ENCODE measurements around the gene RUVBL1.

RUVBL1 gene

DNA sequence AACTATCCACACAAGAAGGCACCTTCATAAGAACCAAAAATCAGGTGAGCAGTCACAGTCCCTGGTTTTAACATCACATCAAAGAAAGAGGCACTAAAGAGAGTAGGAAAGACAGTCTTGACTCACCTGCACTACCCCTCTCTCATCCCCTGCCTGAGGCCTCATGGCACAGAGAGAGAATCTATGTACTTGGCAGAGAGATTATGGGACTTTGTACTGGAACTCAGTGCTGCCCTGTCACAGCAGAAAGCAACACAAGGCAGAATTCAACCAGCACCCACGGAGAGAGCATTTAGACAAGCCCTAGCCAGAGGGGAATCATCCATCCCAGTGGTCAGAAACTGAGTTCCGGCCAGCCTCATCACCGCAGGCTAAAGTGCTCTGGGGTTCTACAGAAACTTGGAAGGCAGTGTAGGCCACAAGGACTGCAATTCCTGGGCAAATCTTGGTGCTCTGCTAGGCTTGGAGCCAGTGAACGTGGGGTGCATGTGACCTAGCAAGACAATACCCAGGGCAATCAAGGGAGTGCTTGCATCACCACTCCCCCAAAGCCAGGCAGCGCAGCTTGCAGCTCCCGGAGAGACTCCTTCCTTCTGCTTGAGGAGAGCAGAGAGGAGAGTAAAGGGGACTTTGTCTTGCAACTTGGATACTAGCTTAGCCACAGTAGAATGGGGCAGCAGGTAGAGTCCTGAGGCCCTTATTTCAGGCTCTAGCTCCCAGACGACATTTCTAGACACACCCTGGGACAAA, 8.5 kb upstream of the RUVBL1 start:
- DNase-seq, result no peak

DNA sequence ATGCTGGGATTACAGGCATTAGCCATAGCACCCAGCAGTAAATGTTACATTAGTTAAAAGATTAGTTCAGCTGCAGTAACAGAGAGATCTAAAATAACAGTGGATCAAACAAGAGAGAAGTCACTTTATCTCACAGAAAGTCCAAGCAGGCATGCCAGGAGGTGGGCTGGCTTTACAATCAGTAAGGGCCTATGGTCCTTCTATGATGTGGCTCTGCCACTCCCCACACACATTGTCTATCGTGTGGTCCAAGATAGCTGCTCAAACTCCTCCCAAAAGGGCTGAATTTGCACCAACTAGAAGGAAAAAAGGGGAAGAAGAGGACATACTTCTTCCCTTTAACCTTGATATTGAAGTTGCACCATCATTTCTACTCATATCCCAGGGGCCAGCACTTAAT, 4.6 kb upstream of the RUVBL1 start:
- peak; percentile 15 for DNase-seq

DNA sequence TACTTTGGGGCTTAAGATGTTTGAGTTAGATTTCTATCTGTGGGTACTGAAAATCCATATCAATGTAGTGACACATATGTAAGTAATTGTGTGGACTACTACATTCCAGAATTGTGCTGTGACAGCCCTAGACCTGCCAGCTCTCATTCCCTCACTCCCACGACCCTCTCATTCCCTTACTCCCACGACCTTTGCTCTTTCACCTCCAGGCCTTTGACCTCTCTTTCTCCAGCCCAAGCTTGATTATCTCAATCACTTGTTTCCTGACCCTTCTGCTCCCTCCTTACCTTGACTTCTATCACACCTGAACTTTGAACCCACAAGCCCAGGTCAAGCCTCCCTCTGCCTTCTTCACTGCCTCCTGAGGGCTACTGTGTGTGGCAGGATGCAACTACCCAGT, 3.6 kb upstream of the RUVBL1 start:
- no peak for DNase-seq

DNA sequence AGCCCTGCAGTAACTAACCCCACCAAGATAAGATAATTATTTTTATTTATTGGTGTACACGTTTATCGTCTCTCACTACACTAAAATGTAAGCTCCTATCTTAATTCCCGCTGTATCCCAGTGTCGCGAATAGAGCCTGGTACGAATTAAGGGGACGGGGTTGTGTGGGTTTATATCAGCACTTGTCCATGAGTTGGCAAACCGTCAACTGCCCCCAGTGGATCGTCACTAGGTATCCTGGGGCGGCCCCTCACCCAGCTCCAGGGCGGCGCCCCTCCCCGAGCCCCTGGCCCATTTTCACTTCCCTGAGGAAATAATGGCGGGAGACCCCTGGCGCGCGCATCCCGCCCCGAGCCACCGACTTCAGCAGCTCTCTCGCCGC, 465 bp downstream of the RUVBL1 start:
- no peak for DNase-seq

DNA sequence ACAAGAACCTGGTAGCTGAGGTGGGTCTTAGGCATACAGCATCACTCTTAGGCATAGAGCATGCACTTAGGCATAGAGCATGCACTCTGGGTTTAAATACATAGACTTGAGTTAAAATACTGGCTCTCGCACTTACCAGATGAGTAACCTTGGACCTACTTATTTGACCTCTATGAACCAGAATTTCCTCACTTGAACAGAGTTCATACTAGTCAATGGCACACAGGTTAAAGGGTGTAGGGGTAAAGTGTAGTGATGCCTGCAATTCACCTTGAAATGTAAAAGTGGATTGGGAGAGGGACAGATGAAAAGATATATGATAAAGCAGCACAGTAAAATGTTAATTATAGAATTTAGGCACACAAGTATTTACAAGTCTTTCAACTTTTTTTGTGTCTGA, 1.6 kb downstream of the RUVBL1 start:
- DNase-seq, result no peak

DNA sequence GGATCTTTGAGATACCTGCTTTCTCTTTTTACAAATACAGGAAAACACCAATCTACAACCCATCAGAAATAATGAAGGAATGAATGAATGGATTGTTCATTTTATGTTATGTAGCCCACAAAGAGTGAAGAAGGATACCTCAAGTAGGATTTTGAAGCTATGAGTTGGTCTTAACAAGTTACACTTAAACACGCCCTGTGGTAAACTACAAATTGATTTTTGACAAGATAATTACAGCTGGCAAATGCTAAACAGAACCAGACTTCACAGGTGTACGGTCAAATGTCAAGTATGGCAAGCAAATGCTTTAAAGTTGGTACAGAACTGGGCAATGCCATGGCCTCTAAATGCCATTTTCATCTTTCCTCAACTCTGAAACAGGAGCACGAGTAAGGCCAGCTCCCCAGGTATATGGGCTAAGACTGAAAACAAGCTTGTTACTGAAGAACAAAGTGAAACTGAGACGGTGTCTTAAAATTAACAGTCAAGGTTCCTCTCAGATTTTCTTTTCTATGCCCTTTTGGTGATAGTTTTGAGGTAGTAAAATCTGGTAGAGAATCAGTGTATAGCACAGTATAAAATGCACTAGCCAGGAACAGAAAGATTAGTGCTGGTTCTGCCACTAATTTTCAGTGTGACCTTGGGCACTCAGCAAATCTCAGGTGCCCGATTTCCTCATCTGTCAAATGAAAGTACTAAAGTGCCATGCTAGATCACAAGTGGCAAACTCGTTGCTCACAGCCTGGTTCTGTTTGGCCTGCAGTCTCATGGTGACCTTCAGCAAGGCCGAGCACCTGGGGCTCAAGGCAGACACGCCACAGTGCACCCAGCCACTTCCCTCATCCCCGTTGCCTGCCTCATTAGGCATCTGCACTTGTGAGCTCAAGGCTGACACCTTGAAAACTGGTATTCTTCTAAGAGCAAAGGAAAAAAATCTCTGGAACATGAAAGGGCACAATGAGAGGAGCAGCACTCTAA, 9.5 kb downstream of the RUVBL1 start:
- DNase-seq, result no peak

DNA sequence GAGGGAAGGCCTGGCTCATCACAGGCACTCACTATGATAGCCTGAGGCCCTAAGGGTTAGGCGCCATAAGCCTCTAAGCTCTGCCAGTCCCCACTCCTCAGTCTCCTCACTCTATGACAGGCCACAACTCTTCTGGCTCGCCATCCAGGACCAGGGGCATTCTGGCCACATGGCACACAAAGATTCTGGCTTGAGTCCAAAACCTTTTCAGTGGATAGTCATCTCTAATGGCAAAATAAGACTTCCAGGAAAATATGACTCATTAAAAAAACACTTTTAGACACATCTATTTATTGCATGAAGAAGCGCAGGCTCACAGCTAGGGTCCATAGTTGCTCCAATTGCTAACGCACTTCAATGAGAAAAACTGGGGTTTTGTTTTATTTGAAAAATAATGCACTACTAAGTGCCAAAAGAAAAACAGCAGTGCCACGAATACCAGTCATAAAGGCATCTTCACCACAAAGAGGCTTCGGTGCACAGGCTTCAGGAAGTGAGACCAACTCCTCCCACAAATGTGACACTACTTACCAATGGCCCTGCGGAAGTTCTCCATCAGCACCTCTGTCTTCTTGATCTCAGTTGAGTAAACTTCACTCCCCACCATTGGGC, 11.1 kb downstream of the RUVBL1 start:
- no peak for DNase-seq

DNA sequence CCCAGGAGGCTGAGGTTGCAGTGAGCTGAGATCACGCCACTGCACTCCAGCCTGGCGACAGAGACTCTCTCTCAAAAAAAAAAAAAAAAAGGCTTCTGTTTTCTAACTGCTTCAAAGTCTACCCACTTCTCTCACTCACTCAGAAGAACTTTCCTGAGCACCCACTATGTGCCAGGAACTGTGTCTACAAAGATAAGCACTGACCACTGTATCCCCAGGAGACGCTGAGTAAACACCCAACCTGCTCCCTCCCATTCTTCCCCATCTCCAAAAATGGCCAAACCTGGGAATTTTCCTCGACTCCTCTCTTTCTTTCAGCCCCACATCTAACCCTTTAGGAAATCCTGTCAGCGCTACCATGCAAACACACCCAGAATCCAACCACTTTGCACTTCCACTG, 12.5 kb downstream of the RUVBL1 start:
- no peak for DNase-seq

DNA sequence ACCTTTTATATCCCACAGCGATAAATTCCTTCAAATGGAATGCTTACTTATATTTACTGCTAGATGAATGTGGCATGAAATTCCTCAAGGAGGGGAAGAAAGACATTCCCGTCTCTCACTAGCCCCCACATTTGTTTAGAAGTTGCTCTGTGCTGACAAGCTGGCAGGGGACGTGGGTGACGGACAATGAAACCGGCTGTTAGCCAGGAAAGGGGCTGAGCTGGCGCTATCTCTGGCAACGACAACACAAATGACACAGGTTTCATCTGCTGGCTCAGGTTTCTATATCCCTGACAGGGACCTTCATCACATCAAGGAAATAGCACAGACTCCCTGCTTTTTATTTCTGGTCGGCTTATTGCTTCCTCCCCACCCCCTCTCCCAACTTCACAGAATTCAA, 15.8 kb downstream of the RUVBL1 start:
- DNase-seq, result no peak

DNA sequence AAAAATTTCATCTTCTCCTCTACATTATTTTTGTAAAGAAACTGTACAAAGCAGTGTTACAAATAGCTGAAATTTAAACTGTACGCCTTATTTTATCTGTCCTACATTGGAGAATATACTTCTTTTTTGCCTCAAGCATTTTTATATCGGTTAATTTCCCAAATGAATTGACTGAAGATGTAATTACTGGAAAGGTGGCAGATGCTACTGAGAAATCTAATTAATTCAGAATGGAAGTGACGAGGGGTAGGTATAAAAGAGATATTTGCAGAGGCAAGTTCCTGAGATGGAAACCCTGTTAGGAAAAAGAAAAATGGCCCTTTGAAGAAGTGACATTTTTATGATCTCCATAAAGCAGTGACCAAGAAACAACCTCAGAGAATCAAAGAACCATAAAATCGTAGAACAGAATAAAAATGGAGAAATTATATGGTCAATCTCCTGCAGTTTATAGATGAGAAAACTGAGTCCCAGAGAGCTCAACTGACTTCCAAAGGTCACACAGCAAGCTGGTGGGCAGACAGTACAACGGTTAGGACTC, 20.4 kb downstream of the RUVBL1 start:
- no peak for DNase-seq

DNA sequence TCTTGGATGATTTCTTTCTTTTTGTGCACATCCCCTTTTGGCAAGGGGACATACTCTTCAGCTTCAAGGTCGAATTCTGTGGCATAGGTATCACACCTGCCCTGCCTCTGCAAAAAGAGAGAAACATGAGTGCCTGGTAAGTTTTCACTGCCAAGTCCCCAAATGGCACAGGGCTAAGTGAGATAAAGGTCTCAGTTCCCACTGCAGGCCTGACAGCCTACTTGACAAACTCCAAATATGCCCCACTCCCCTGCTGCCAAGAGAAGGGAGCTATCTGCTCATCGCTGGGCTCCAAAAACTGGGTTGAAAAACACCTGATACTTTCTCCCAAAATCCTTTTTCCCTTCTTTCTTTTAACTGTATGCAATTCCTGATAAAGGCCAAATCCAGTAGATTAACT, 23.0 kb downstream of the RUVBL1 start:
- no peak for DNase-seq

DNA sequence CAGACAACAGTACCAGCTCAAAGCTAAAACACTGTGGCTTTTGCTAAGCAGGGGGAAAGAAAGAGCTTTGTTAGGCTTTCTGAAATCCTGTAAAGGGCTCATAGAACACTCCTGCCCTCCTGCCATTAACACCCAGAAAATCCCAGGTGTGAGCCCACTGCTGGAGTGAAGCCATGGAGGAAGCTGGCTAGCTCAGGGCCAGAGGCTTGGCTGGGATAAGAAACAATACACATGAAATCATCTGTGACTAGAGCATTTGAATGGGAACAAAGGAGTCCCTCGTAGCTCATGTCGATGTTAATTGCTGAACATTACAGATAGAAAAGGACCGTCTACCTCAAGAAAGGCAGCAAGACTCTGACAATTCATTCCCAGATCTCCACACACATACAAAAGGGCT, 23.5 kb downstream of the RUVBL1 start:
- DNase-seq, result no peak

DNA sequence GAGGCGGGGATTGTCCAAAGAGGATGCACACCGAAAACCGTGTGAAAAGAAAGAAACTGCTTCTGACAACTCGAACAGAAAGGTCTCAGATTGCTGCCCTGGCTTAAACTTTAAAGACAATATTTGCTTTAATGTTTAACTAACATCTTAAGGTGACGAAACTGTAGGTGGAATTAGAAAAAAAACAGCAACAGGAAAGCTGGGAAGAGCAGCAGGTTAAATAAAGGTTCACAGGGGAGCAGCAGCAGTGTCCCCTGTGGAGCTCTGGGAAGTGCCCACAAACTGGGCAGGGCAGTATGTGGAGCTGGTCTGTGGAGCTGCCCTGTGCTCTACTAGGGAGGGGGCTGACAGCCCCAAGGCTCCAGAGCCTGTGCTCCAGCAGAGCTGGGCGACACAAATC, 25.4 kb downstream of the RUVBL1 start:
- no peak for DNase-seq

DNA sequence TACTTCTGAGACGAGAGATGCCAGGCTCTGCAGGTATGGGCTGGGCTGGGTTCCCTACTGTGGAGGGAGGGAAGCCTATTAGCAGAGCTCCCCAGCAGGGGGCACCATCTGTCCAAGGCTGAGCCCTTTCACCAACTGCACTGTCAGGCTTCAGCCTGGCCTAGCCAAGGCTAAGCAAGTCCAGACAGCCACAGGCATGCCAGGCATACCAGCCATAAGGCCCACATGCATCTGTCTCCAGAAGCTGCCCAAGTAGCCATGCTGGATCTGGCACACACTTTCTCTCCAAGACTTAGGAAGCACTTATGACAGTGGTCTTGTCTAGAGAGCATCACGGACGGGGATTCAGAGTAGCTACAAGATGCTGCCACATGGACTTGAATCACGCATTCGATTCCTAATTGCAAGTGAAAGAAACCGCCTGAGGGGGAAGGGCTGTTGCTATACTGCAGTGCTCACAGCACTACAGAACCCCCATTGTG, 28.3 kb downstream of the RUVBL1 start:
- DNase-seq, result peak; percentile 68

DNA sequence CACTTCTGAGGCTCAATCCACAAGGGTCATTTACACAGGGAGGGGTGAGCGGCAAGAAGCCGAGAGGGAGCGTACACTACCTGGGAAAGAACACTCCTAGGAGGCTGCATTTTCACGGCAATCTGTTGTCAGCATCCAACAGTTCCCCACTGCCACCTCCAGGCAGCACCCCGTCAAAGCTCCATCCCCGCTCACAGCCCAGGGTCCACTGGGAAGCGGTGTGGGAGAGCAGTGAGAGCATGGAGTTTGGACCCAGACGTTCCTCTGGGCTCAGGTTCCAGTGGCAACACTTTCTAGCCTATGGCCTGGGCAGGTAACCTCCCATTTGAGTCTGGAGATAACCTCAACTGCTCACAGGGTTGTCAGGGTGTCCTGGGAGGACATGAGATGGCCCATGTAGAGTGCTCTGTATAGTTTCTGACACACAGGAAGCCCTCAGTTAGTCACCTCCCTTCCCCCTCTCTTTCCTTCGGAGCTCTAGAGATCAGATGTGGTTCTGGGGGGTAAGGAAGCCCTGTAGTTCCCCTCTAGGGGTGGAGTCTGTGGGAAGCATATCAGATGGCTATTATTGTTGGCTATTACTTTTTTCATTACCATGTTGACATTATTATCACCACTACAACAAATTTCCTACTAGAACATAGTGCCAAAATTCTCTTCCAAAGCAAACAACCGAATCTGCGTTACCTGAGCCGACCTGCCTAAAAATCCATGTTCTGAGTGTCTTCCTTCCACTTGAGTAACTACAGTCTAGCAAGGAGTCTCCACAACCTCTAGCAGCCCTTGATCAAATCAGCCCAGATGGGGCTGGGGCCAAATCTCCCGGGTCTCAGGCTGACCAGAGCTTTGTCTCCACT, 29.1 kb downstream of the RUVBL1 start:
- no peak for DNase-seq

DNA sequence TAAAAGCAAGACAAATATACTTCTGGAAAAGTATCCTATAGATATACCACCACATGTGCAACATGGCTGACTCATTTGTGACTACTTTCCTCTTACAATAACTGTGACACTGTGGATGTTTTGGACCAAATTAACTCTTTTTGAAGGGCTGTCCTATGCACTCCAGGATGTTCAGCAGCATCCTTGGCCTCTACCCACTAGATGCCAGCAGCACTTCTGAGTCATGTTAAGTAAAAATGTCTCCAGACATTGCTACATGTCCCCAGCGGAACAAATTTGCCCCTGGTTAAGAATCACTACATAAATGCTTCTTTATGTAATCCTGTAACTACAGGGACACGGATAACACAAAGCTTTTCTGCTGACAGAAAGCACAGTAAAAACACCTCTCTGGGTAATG, 32.0 kb downstream of the RUVBL1 start:
- no peak for DNase-seq

DNA sequence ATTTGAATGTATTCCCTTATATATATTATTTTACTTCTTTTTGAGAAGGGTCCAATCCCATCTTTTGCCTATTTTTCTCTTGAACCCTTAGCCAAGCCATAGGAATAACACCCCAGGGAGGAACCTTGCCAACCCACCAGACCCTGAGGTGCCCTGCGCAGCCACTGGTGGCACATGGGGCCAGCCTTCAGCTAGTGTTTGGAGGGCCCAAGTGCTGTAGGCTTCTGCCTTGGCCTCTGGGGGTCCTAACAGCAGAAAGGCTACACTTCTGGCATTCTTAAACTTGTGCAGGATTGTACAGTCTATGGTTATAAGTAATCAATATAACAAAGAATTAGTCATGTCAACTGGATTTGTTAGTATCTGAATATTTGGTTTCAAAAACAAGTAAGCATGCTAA, 34.5 kb downstream of the RUVBL1 start:
- DNase-seq, result no peak

DNA sequence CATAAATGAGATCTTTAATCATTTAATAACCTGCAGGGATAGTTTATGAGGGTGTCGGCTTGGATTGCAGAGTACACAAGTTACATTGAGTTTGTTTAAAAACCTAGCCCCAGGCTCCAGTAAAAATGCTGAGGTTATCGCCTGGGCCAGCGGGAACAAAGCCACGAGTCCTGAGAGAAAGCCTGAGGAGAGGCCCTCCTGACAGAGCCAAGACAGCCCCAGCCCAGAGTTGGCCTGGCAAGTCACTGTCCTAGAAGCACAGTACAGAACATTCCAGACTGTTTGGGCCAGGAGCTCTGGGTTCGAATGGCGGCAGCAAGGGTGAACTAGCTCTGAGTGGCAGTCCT, 39.0 kb downstream of the RUVBL1 start:
- no peak for DNase-seq

DNA sequence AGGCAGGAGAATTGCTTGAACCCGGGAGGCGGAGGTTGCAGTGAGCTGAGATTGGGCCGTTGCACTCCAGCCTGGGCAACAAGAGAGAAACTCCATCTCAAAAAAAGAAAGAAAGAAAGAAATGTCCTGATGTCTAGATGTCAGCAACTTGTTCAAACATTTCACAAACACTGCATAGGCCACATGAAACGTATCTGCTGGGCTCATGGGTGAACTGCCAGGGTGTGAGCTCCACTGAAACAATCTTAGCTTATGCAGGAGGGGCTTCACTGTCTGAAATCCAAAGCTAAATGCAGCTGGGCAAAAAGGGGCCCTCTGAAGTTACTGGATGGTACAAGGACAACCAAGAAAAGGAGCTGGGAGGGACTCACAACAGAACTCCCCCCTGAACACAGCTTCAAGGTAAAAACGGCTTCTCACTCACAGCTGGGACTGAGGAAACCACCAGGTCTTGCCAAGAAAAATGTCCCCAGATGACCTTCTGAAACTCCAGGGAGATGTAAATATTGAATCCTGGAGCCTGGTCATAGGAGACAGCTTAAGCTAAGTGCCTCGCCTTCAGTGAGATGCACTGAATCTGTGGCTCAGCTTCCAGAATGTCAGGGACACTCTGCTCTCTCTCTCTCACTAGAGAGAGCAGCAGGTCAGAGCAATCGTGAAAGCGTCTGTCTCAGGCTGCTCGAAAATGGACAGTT, 39.5 kb downstream of the RUVBL1 start:
- no peak for DNase-seq

DNA sequence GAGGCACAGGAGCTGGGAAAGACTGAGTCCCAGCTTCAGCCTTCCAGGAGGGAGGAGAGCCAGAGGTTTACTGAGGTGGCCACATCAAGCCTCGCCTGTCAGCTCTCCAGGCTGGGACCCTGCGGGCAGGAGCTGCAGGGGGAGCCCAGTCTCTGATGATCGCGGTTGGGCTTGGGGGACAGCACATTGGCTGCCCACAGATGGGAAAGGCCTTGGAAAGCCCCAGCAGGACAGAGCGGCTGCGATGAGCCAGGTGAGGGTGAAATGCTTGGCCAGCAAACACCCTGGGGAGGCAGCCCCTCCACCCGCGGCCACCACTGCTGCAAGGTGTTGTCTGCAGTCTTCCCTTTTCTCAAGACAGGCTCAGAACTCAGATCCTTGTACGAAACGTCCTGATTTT, 40.2 kb downstream of the RUVBL1 start:
- DNase-seq, result no peak

DNA sequence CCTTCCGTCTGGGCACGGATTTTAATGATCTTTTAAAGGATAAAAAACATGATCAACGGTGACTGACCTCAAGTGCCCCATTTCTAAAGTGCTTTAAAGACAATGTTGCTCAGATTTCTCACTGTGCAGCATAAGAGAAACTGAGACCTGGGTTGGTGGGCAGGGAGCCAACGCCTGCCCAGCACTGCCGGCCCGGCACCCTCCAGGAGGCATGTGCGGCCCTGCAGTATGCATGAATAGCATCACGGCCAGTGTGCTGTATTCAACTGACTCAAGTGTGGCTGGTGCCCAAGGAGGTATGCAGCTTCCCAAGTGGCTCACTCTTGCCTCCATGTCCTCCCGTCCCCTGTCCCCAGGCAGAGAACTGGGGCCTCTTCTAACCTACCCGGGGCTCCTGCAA, 41.1 kb downstream of the RUVBL1 start:
- DNase-seq, result no peak

DNA sequence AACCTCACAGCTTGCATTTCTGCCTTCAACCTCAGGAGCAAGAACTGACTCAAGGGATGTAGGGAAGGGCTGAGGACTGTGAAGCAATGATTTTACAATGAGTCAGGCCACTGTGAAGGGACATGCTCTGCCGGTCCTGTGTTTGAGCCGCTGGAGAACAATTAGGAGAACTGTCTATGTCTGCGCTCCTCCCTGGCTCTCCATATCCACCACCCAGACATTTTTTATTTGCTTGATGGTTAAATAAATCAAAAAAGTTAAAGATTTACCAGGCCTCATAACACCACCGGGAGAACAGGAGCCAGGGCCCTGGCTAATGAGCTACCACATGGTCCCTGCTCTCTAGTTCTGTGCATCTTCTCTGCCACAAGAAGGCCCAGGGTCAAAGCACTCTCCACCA, 41.8 kb downstream of the RUVBL1 start:
- peak; percentile 16 for DNase-seq

Measured in inflammatory macrophage treated with lipopolysaccharide for 4 hours (primary cell).